Medulla oblongata (tissue), 1 donor: ENCODE measurements around the gene RASSF6.
"Not testable (repeated sequence)": the region's sequence is repeated elsewhere in the genome, so short reads cannot be mapped to it uniquely, and the experiment has no call there.

Source experiments
- DNase-seq: peaks from one replicate; pipeline ENCODE4 v3.0.0-alpha.2; 2015; ENCODE audit errors: extremely low spot score

Gene RASSF6

DNA sequence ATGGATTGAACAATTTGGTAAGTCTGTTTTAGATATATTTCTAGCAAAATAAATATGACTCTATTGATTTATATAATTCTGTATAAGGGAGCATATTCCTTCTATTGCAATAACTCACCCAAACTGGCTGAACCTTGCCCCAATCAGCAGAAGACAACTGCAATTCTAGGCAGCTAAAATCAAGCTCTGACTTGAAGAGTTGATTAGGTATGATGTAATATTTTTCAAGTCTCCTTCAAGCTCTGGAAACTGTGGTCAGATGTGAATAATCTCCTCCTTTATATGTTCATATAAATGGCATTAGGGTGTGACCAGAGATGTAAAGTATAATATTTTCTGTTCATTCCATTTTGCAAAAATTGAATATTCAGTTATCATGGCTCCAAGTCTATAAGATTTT is 8.2 kb downstream of the RASSF6 start:
- DNase-seq: no peak

DNA sequence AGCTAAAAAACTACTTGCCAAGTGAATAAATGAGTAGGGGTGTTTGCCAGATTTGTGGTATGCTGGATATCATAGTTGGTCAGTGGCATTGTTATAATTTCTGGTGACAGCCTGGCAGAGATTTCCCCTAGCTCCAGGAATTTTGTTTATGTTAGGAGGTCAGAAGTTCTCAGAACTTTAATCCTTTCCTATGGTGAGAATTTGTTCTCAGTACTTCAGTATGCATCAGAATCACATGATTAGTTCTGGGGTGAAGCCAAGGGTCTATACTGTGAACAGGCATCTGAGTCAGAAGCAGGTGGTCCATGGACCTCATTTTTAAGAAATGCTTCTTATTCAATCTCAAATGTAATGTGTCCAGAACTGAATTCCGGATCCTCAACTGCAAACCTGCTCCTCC is 10.5 kb downstream of the RASSF6 start:
- DNase-seq: no peak

DNA sequence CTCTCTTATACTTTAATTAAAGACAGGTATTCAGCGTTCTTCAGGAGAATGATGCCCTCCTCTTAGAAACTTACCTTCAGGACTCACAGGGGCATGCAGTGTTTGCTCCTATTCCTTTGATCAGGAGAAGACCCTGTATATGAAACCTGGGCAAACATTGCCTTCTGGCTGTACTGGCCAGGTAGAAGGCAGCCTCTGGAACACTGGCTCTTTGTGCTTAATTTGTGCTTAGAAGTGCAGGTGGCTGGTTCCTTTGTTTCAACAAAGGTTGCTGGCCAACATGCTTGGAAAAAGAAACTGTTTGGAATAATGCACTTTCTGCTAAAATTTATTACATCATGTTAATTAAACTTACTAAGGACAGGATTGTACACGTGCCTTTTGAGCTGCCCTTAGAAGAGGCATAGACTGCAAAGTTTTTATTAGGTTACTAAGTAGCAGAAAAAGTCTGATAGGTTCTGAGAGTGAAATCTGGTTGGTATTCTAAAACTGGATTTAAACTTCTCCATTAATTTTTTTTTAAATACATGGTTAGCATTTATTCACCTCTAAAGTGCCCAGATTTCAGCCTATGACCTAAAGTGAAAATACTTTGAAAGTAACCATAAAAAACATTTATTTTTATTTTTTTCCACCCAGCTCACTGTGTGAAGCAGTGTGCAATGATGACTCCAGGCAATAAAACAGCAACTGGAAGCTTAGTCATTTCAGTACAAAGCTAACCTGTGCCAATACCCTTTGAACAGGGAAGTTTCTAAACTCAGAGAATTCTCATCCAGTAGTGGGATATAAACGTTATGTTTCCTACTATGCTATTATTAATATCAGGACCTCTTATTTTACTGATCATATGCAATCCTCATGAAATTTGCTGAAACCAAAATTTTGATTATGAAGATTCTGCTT is 11.3 kb downstream of the RASSF6 start:
- no peak for DNase-seq

DNA sequence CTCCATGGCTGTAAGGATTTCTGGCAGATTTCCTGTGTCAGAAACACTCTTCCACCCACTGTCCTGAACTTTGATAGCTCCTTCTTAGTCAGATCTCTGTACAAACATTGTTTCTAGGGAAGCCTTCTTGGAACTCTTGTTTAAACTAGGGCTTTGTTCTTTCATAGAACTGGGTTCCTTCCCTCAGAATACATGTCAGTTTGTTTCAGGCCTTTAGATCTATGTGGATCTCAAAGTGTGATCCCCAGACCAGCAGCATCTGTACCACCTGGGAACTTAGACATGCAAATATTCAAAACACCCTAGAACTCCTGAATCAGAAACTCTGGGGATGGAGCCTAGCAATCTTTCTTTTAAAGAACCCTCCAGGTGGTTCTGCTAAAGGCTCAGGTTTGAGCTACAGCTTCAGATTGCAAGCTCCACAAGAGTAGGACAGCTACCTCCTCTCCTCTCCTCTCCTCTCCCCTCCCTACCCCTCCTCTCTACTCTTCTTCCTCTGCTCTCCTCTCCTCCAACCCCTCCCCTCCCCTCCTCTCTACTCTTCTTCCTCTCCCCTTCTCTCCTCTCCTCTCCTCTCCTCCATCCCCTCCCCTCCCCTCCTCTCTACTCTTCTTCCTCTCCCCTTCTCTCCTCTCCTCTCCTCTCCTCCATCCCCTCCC is 12.7 kb downstream of the RASSF6 start:
- DNase-seq: no peak

DNA sequence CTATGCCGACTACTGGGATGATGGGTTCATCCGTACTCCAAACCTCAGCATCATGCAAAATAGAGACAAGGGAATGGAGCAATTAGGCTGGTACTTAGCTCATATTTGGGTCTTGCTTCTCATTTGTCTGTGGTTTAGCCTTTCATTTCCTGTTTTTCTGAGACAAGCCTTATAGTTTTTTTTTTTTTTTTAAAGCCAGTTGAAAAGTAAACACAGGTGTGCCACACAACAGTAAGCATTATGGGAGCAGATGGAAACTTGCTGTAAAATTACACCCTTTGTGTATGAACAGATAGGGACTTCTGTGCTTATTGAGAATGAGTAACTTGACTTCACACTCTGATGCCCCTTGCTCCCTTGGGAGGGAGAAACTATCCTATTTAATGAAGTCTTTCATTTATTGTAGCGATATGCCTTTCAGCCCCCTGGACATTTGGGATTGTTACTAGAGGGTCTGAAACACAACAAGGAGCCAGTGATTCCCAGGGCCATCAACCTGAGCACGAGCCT is 13.7 kb downstream of the RASSF6 start:
- no peak for DNase-seq

DNA sequence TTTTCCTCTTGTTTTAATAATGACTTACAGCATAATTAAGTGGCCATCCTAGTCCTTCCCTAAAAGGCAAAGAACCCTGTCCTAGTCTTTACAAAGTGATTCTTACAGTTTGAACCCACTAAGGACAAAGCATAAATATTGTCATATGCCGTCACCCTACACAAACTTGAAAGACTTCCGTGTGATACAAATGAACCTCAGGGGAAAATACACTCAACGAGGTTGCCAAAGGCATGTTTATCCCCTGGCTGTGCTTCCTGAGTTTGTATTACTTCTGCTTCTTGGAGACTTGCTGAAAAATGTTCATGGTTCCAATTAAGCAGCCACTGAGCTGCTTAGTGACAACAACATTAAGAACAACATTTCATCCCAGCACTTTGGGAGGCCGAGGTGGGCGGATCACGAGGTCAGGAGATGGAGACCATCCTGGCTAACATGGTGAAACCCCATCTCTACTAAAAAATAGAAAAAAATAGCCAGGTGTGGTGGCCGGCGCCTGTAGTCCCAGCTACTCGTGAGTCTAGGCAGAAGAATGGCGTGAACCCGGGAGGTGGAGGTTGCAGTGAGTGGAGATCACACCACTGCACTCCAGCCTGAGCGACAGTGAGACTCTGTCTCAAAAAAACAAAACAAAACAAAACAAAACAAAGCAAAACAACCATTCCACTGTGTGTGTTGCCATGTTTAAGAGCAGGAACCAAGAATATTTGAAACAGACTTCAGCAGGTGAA is 16.2 kb downstream of the RASSF6 start:
- no peak for DNase-seq

DNA sequence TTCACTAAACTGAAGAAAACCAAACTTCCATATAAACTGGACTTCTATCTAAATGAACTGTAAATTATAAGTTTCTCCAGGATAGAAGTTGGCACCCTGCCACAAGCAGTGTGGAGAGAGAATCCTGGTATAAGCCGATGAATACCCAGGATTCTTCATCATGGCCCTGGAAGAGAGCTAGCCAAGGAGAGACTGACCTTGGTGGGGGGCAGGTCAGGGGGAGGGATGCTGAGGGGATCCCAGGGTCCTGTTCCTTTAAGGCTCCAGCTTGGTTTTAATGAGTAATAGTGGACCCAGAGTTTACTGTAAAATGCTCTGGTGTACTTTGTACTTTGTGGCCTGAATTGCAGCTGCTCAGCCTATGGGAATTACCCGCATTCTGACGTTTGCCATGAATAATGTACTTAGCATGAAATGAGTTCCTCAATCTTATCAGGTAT is 16.9 kb downstream of the RASSF6 start:
- DNase-seq: no peak

DNA sequence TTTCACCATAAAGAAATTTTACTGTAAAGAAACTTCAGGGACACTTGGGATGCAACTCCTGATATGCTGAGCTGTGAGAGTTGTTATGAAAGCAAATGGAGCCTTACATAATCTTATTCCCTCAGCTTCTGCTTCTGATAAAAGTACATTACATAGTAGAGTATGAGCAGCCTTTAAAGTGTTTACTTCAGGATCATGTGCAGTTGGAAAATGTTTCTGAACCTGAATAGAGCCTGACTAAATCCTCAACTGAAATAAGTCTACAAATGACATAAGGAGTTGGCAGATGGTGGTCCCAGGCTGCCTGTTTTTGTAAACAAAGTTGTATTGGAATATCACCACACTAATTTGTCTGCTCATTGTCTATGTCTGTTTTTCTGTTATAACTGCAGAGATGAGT is 19.3 kb downstream of the RASSF6 start:
- DNase-seq: no peak

DNA sequence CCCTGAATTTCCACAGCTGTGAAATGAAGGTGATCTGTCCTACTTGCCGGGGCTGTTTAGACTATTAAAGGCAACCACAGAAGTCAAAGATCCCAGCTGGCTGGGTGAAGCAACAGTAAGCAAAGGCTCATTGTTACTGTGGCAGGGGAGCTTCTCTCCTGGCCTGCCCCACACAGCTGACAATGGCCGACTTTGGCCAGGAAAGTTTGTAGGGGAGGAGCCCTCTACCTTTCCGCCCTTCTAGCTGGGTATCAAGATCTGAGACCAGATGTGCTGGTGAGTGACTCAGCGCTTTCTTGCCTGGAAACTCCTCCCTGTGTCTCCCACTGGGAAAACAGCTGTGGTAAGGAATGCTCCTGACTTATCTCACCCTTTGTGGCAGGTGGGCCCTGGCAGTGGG is 21.1 kb downstream of the RASSF6 start:
- DNase-seq: no peak

DNA sequence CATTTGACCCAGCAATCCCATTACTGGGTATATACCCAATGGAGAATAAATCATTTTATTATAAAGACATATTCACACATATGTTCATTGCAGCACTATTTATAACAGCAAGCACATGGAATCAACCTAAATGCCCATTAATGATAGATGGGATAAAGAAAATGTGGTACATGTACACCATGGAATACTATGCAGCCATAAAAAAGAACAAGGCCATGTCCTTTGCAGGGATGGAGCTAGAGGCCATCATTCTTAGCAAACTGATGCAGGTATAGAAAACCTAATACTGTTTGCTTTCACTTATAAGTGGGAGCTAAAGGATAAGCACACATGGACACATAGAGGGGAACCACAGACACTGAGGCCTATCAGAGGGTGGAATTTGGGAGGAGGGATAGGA is 22.6 kb downstream of the RASSF6 start:
- no peak for DNase-seq

DNA sequence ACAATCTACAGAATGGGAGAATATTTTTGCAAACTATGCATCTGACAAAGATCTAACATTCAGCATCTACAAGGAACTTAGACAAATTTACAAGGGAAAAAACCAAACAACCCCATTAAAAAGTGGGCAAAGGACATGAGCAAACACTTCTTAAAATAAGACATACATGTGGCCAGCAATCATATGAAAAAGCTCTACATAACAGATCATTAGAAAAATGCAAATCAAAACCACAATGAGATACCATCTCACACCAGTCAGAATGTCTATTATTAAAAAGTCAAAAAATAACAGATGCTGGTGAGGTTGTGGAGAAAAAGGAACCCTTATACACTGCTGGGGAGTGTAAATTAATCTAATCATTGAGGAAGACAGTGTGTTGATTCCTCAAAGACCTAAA is 23.1 kb downstream of the RASSF6 start:
- not testable (repeated sequence) for DNase-seq

DNA sequence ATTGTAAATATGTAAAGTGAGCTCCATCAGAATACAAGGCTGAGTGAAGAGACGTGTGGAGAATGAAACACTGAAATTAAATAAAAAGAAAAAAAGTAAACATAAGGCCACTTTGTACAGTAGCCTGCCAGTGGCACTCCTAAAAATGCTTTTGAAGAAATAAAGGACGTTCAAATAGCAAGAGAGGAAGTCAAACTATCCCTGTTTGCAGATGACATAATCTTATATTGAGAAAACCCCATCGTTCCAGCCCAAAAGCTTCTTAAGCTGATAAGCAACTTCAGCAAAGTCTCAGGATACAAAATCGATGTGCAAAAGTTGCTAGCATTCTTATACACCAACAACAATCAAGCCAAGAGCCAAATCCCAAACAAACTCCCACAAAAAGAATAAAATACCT is 24.2 kb downstream of the RASSF6 start:
- DNase-seq: no peak

DNA sequence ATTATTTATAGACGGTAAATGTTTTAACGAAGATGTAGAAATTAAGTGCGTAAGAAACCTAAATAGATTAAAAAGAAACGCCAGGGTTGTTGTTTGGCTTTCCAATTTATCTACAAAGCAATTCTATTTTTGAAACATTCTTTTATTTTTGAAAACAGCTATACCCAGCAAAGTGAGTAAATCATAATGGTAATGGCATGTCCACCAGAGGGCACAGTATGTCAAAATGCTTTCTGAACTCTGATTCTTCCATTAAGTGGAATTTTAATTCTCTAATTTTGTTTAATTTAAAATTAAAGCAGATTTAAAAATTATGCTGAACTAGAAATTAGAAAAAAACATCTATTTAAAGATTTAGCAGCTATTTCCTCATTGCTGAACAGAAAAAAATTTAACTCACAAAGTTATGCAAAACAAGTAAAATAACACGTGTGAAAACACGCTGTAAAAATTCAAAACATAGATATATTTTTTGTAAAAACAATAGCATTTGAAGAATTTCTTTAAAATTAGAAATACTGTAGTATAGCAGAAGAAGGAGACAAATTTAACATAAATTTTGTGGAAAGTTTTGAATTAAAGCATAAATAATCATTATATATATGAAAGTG is 26.5 kb downstream of the RASSF6 start:
- peak; percentile 37 for DNase-seq

DNA sequence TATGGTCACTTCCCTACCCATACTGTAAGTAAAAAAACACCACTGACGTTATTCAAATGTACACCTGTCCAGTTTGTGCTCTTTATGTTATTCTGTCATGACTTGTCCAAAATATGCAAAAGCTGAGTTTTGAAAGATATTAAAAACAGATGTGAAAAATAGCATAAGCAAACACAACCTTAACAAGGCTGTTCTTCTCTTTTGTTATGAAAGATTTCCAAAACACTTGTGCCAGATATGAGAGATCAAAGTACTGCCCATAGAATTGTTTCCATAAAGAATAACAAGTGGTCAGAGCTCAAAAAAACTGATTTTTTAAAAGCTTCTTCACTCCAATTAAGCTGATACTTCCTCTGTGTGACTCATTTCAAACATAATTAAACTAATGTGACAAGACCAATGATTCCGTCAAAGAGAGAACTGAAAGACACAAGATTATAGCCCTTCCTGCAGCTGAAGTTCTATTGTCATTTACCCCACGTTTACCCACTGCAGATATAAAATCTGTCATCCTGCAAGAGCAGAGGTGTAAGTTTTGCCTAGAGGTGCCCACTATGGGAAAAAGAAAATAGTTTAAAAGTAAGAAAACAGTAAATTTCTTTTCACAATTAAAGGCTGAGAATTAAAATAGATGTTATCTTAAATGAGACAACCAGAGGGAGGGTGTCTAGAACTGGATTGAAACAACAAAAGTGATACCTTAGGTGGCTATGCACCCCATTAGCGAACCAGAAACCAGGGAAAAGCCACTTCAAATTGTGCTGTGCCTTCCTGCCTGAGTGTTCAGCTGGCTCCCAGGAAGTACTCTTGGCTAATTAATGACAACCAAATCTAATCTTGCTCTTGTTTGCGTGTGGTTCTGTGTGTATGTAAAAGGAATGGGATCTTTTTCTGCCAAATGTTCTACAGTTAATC is 30.1 kb downstream of the RASSF6 start:
- DNase-seq: no peak

DNA sequence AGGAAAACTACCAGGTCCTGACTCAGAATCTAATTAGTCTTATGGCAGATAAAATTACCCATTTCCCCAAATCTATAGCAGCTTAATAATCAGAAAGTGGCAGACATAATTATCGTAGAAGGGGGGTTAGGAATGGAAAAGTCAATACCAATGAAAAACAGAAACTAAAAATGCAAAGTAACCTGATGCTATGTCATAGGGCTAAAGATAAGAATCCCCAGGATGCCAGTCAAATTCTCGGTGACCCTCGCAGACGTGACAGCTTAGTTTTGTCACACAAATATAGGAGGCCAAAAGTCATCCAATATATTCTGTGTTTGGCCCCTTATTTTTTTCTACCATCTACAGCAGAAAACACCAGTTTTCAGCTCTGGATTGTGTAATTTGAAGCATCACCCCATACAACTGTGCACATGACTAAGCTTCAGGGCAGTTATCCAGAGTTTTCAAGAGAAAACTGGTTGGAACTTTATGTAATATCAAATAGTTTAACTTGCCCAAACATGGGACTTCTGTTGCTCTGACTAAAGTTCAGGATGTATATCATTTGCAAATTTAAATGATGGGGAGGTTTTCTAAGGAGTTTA is 30.9 kb downstream of the RASSF6 start:
- no peak for DNase-seq

DNA sequence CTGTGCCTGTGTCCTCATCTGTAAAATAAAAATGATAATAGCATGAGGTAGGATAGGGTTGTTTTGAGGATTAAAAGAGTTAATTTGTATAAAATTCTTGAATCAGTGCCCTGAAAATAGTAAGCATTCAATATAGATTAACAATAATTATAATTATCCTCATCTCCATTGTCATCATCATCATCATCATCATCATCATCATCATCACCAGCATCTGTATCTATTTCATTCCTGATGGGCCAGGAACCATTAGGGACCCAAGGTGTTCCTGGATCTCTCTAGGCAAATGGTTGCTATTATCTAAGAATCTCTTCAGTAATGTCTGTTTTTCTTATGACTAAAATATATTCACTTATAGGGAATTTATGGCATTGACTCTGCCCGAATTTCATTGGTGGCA is 31.6 kb downstream of the RASSF6 start:
- DNase-seq: no peak

DNA sequence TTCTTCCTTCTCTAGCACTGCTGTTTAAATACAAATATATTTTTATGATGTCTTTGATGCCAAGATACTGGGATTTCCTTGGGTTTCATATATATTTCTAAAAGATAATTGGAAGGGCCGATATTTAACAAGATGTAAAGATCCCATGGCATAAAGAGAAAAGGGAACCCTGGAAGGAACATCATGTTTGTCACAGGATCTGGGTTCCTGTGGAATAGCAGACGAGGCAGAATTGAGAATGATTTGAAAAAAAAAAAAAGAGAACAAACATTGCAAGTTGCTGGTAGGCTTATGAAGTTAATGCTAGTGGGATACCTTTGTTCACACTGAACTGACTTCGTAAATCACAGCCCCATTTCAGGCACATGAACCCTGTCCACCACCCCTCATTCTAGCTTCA is 33.6 kb downstream of the RASSF6 start:
- no peak for DNase-seq

DNA sequence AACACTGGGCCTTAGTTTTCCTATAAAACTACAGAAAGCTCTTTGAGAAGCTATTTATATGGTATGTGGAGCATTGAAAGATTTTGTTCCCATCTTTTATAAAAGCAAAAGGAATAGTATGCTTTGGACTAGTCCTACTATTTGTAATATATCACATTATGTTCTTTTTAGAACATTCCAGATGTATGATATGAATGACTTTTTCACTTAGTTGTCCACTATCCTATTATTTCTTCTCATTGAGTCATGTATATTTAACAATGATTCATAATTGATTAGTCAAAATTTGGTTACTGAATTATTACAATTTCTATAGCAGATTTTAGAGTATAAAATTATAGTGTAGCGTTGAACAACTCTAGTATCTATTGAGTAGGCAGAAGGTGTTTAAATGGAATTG is 34.2 kb downstream of the RASSF6 start:
- no peak for DNase-seq

DNA sequence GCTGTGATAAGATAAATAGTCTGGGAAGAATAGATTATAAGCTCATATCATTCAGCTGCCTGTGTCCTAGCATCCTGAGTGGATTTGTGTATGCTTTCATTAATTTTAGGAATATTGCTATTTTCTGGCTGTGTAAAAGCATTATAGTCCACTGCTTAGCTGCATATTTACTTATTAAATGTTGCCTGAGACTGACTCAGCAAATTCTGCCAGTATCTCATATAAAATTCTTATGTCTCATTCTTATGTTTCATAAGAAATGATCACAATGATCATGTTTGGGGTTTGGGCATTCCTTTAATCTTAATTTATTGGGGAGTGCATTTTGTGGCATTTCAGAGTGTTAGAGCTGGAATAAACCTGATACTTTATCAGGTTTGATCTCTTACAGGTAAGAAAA is 34.9 kb downstream of the RASSF6 start:
- DNase-seq: no peak

DNA sequence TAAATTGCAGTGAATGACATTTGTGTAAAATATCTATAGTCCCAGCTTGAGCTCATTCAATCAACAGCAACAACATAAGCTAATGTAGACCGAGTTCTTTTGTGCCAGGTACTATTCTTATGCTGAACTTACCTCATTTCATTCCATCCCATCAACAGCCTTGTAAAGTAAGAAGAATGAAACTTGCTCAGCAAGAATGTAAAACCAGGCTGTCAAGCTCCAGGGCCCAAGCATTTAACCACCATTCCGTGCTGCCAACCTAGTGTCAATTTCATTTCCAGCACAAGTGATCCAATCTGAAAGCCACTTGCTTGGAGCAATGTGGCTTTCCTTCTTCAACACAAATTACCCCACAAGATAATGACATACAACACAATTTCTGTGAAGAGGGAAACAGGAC is 36.6 kb downstream of the RASSF6 start:
- no peak for DNase-seq

DNA sequence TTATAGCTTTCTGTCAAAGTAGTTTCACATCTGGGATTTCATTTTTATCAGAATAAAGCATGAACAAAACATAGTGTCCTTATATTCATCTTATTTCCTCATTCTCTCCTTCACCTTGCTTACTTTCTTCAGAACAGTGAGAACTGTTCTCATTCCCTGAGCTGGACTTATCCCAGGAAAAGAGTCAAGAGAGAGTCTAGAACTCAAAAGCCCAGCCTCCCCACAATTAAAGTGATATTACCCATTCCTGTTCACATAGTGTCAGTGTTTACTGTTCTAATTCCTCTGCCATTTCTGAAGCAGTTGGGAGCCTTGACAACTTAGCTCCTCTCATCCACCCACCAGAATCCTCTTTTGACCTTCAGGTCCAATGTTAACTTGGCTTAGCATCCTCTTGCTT is 42.9 kb downstream of the RASSF6 start:
- no peak for DNase-seq
